GM23338 (cell line): ENCODE measurements around the gene OR6J1. TPM values are rescaled to one million over a fixed set of nuclear protein-coding genes. Genes with fewer than 3 reads are reported as not detected.

Source experiments
- ATAC-seq: fragments of 200-7000 bp; cut with Tn5 transposase; 3 replicates; pipeline ENCODE4 v1.9.1; 2020
- DNase-seq: peaks from one replicate; pipeline ENCODE4 v3.0.0-alpha.2; 2015; ENCODE audit warnings: low spot score
- H2AFZ ChIP-seq: fragments of 200-600 bp; sonication (generic); 2 replicates; pipeline ENCODE4 v1.8.0; 2016; ENCODE audit warnings: antibody characterized with exemption, mild to moderate bottlenecking, moderate library complexity
- H3F3A ChIP-seq: fragments of 200-600 bp; sonication (generic); replicated peaks from 2 replicates; pipeline ENCODE4 v1.8.0; 2017; ENCODE audit warnings: antibody characterized with exemption, mixed run types, low read depth
- H3K27ac ChIP-seq: fragments of 200-600 bp; sonication (generic); 2 replicates; pipeline ENCODE4 v1.6.1; 2016; ENCODE audit warnings: low read depth
- H3K27me3 ChIP-seq: fragments of 200-600 bp; sonication (generic); 2 replicates; pipeline ENCODE4 v1.8.0; 2016; ENCODE audit warnings: mild to moderate bottlenecking, mixed run types, moderate library complexity; ENCODE audit not compliant: insufficient read depth
- H3K36me3 ChIP-seq: fragments of 200-600 bp; sonication (generic); 2 replicates; pipeline ENCODE4 v1.8.0; 2016; ENCODE audit warnings: mild to moderate bottlenecking; ENCODE audit not compliant: insufficient read depth
- H3K4me1 ChIP-seq: fragments of 200-600 bp; sonication (generic); 2 replicates; pipeline ENCODE4 v1.8.0; 2016; ENCODE audit warnings: mild to moderate bottlenecking, moderate library complexity; ENCODE audit not compliant: insufficient read depth
- H3K4me2 ChIP-seq: fragments of 200-600 bp; sonication (generic); 2 replicates; pipeline ENCODE4 v1.7.1; 2017; ENCODE audit warnings: mixed run types
- H3K4me3 ChIP-seq: fragments of 200-600 bp; sonication (generic); 2 replicates; pipeline ENCODE4 v1.6.1; 2016; ENCODE audit warnings: mixed run types
- H3K79me2 ChIP-seq: fragments of 200-600 bp; sonication (generic); replicated peaks from 2 replicates; pipeline ENCODE4 v1.8.0; 2017; ENCODE audit warnings: mild to moderate bottlenecking; ENCODE audit not compliant: insufficient read depth
- H3K9me2 ChIP-seq: fragments of 200-600 bp; sonication (generic); 2 replicates; pipeline ENCODE4 v1.8.0; 2017; ENCODE audit not compliant: insufficient read depth
- H4K20me1 ChIP-seq: fragments of 200-600 bp; sonication (generic); replicated peaks from 2 replicates; pipeline ENCODE4 v1.8.0; 2017; ENCODE audit warnings: mild to moderate bottlenecking; ENCODE audit not compliant: insufficient read depth
- H3K27ac Mint-ChIP-seq: 2 replicates; pipeline ENCODE4 v1.8.0; 2020; ENCODE audit warnings: inconsistent platforms, mild to moderate bottlenecking, moderate library complexity, mixed read lengths
- H3K27me3 Mint-ChIP-seq: 3 replicates; pipeline ENCODE4 v1.8.0; 2022; ENCODE audit warnings: low read depth, mild to moderate bottlenecking, moderate library complexity, mixed read lengths, inconsistent platforms; ENCODE audit not compliant: insufficient read depth, poor library complexity
- H3K36me3 Mint-ChIP-seq: 3 replicates; pipeline ENCODE4 v1.8.0; 2021; ENCODE audit warnings: low read depth, mild to moderate bottlenecking, inconsistent platforms, moderate library complexity, mixed read lengths
- H3K4me1 Mint-ChIP-seq: 3 replicates; pipeline ENCODE4 v1.8.0; 2020; ENCODE audit warnings: mild to moderate bottlenecking, inconsistent platforms, mixed read lengths
- H3K4me3 Mint-ChIP-seq: 3 replicates; pipeline ENCODE4 v1.8.0; 2021; ENCODE audit warnings: moderate library complexity, mild to moderate bottlenecking, inconsistent platforms, mixed read lengths
- H3K9me3 Mint-ChIP-seq: 3 replicates; pipeline ENCODE4 v1.8.0; 2020; ENCODE audit warnings: moderate library complexity, mild to moderate bottlenecking, inconsistent platforms, mixed read lengths
- CREB1 ChIP-seq: fragments of 250-450 bp; sonication (Bioruptor Pico); IDR thresholded peaks from 2 replicates; pipeline ENCODE4 v1.5.0; 2020; ENCODE audit warnings: low read depth, mild to moderate bottlenecking, moderate library complexity
- EZH2 ChIP-seq: fragments of 200-600 bp; sonication (generic); IDR thresholded peaks from one replicate; pipeline ENCODE4 v1.8.0; 2017; ENCODE audit warnings: antibody characterized with exemption, mild to moderate bottlenecking, low read depth; ENCODE audit not compliant: unreplicated experiment
- EZH2phosphoT487 ChIP-seq: fragments of 200-600 bp; sonication (generic); IDR thresholded peaks from one replicate; pipeline ENCODE4 v1.8.1; 2018; ENCODE audit warnings: antibody characterized with exemption; ENCODE audit not compliant: unreplicated experiment
- JUNB ChIP-seq: IDR thresholded peaks from one replicate; pipeline ENCODE4 v1.6.1; 2016; ENCODE audit warnings: antibody characterized with exemption; ENCODE audit not compliant: unreplicated experiment
- NANOG ChIP-seq: IDR thresholded peaks from 2 replicates; pipeline ENCODE4 v1.6.1; 2016; ENCODE audit warnings: antibody characterized with exemption, borderline replicate concordance
- POLR2AphosphoS5 ChIP-seq: IDR thresholded peaks from 2 replicates; pipeline ENCODE4 v1.6.1; 2016; ENCODE audit warnings: antibody characterized with exemption, low read depth
- STAT1 ChIP-seq: IDR thresholded peaks from one replicate; pipeline ENCODE4 v1.6.1; 2016; ENCODE audit warnings: antibody characterized with exemption; ENCODE audit not compliant: unreplicated experiment
- ZNF114 ChIP-seq: fragments of 250-450 bp; sonication (Bioruptor Pico); IDR thresholded peaks from 2 replicates; pipeline ENCODE4 v1.5.0; 2020; ENCODE audit warnings: mild to moderate bottlenecking, moderate library complexity
- ZNF331 ChIP-seq: fragments of 250-450 bp; sonication (Bioruptor Pico); IDR thresholded peaks from 2 replicates; pipeline ENCODE4 v1.5.0; 2020; ENCODE audit warnings: low read depth, mild to moderate bottlenecking, moderate library complexity
- polyA plus RNA-seq: library from polyadenylated mRNA; unstranded; fragments of >200 nt; fragmentation: Nextera tagmentation; extraction: Ambion mirVana; gene quantifications from 2 replicates; pipeline ENCODE4 v1.2.1, GENCODE V29; 2016
- total RNA-seq: library from RNA; depleted of rRNA; stranded (reverse); fragments of >200 nt; shearing (Covaris generic); gene quantifications from 2 replicates; pipeline ENCODE4 v1.2.3, GENCODE V29; 2014
- TF ChIP-seq, protein P1 (sequence below): IDR thresholded peaks from 2 replicates; pipeline ENCODE4 v1.6.1; 2016; ENCODE audit warnings: antibody characterized with exemption
- TF ChIP-seq, protein P2 (sequence below): fragments of 250-450 bp; sonication (Bioruptor Pico); IDR thresholded peaks from 2 replicates; pipeline ENCODE4 v1.5.0; 2020; ENCODE audit warnings: mild to moderate bottlenecking, moderate library complexity
- TF ChIP-seq, protein P3 (sequence below): IDR thresholded peaks from one replicate; pipeline ENCODE4 v1.6.1; 2018; ENCODE audit warnings: antibody characterized with exemption; ENCODE audit not compliant: unreplicated experiment
- TF ChIP-seq, protein P4 (sequence below), 2 experiments: fragments of 200-600 bp in 1 of 2; sonication (generic) in 1 of 2; conservative IDR thresholded peaks; 2 replicates each; pipeline versions ENCODE4 v1.5.1 to v1.6.1; 2016 to 2017; ENCODE audit warnings: antibody characterized with exemption in 2 of 2, low read depth in 2 of 2, mild to moderate bottlenecking in 2 of 2, moderate library complexity in 1 of 2

OR6J1 gene
- total and polyA plus RNA-seq, 2 experiments from 2014 or later = not detected

- H3K4me1 Mint-ChIP-seq = peaks cover 33% of the 10 kb centered on the region
- peaks cover 3% of the 10 kb centered on the region for H3K27me3 Mint-ChIP-seq
- H3K27ac Mint-ChIP-seq = no peak overlapping the region
- peaks cover 20% of the 10 kb centered on the region for H3K36me3 Mint-ChIP-seq
- H3K27ac ChIP-seq = no peak overlapping the region
- H3F3A ChIP-seq = no peaks in the 10 kb centered on the region
- TF ChIP-seq ZNF331 (CRISPR knock-in tag) (no peak), ZNF114 (CRISPR knock-in tag) (no peak), JUNB (no peak), STAT1 (no peak), CREB1 (no peak), EZH2phosphoT487 (no peak), POLR2AphosphoS5 (no peak), NANOG (no peak), EZH2 (no peak)
- TF ChIP-seq, protein P1, sequence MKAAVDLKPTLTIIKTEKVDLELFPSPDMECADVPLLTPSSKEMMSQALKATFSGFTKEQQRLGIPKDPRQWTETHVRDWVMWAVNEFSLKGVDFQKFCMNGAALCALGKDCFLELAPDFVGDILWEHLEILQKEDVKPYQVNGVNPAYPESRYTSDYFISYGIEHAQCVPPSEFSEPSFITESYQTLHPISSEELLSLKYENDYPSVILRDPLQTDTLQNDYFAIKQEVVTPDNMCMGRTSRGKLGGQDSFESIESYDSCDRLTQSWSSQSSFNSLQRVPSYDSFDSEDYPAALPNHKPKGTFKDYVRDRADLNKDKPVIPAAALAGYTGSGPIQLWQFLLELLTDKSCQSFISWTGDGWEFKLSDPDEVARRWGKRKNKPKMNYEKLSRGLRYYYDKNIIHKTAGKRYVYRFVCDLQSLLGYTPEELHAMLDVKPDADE = no peak
- TF ChIP-seq, protein P2, sequence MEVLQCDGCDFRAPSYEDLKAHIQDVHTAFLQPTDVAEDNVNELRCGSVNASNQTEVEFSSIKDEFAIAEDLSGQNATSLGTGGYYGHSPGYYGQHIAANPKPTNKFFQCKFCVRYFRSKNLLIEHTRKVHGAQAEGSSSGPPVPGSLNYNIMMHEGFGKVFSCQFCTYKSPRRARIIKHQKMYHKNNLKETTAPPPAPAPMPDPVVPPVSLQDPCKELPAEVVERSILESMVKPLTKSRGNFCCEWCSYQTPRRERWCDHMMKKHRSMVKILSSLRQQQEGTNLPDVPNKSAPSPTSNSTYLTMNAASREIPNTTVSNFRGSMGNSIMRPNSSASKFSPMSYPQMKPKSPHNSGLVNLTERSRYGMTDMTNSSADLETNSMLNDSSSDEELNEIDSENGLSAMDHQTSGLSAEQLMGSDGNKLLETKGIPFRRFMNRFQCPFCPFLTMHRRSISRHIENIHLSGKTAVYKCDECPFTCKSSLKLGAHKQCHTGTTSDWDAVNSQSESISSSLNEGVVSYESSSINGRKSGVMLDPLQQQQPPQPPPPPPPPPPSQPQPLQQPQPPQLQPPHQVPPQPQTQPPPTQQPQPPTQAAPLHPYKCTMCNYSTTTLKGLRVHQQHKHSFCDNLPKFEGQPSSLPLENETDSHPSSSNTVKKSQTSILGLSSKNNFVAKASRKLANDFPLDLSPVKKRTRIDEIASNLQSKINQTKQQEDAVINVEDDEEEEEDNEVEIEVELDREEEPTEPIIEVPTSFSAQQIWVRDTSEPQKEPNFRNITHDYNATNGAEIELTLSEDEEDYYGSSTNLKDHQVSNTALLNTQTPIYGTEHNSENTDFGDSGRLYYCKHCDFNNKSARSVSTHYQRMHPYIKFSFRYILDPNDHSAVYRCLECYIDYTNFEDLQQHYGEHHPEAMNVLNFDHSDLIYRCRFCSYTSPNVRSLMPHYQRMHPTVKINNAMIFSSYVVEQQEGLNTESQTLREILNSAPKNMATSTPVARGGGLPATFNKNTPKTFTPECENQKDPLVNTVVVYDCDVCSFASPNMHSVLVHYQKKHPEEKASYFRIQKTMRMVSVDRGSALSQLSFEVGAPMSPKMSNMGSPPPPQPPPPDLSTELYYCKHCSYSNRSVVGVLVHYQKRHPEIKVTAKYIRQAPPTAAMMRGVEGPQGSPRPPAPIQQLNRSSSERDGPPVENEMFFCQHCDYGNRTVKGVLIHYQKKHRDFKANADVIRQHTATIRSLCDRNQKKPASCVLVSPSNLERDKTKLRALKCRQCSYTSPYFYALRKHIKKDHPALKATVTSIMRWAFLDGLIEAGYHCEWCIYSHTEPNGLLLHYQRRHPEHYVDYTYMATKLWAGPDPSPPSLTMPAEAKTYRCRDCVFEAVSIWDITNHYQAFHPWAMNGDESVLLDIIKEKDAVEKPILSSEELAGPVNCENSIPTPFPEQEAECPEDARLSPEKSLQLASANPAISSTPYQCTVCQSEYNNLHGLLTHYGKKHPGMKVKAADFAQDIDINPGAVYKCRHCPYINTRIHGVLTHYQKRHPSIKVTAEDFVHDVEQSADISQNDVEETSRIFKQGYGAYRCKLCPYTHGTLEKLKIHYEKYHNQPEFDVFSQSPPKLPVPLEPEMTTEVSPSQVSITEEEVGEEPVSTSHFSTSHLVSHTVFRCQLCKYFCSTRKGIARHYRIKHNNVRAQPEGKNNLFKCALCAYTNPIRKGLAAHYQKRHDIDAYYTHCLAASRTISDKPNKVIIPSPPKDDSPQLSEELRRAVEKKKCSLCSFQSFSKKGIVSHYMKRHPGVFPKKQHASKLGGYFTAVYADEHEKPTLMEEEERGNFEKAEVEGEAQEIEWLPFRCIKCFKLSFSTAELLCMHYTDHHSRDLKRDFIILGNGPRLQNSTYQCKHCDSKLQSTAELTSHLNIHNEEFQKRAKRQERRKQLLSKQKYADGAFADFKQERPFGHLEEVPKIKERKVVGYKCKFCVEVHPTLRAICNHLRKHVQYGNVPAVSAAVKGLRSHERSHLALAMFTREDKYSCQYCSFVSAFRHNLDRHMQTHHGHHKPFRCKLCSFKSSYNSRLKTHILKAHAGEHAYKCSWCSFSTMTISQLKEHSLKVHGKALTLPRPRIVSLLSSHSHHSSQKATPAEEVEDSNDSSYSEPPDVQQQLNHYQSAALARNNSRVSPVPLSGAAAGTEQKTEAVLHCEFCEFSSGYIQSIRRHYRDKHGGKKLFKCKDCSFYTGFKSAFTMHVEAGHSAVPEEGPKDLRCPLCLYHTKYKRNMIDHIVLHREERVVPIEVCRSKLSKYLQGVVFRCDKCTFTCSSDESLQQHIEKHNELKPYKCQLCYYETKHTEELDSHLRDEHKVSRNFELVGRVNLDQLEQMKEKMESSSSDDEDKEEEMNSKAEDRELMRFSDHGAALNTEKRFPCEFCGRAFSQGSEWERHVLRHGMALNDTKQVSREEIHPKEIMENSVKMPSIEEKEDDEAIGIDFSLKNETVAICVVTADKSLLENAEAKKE (CRISPR knock-in tag) = no peak
- TF ChIP-seq, protein P3, sequence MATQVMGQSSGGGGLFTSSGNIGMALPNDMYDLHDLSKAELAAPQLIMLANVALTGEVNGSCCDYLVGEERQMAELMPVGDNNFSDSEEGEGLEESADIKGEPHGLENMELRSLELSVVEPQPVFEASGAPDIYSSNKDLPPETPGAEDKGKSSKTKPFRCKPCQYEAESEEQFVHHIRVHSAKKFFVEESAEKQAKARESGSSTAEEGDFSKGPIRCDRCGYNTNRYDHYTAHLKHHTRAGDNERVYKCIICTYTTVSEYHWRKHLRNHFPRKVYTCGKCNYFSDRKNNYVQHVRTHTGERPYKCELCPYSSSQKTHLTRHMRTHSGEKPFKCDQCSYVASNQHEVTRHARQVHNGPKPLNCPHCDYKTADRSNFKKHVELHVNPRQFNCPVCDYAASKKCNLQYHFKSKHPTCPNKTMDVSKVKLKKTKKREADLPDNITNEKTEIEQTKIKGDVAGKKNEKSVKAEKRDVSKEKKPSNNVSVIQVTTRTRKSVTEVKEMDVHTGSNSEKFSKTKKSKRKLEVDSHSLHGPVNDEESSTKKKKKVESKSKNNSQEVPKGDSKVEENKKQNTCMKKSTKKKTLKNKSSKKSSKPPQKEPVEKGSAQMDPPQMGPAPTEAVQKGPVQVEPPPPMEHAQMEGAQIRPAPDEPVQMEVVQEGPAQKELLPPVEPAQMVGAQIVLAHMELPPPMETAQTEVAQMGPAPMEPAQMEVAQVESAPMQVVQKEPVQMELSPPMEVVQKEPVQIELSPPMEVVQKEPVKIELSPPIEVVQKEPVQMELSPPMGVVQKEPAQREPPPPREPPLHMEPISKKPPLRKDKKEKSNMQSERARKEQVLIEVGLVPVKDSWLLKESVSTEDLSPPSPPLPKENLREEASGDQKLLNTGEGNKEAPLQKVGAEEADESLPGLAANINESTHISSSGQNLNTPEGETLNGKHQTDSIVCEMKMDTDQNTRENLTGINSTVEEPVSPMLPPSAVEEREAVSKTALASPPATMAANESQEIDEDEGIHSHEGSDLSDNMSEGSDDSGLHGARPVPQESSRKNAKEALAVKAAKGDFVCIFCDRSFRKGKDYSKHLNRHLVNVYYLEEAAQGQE = no peak
- TF ChIP-seq, protein P4, sequence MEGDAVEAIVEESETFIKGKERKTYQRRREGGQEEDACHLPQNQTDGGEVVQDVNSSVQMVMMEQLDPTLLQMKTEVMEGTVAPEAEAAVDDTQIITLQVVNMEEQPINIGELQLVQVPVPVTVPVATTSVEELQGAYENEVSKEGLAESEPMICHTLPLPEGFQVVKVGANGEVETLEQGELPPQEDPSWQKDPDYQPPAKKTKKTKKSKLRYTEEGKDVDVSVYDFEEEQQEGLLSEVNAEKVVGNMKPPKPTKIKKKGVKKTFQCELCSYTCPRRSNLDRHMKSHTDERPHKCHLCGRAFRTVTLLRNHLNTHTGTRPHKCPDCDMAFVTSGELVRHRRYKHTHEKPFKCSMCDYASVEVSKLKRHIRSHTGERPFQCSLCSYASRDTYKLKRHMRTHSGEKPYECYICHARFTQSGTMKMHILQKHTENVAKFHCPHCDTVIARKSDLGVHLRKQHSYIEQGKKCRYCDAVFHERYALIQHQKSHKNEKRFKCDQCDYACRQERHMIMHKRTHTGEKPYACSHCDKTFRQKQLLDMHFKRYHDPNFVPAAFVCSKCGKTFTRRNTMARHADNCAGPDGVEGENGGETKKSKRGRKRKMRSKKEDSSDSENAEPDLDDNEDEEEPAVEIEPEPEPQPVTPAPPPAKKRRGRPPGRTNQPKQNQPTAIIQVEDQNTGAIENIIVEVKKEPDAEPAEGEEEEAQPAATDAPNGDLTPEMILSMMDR (conservative IDR thresholded peaks at IDR 0.05; ENCODE audit: low read depth in 2 of 2) = no peak
- peaks cover 16% of the 10 kb centered on the region for H3K4me1 ChIP-seq
- H3K27me3 ChIP-seq = no peaks in the 10 kb centered on the region
- H3K4me2 ChIP-seq = peak overlapping the region; percentile 16
- H3K79me2 ChIP-seq = no peaks in the 10 kb centered on the region
- H4K20me1 ChIP-seq = no peaks in the 10 kb centered on the region
- H3K4me3 ChIP-seq = no peak overlapping the region
- no peaks in the 10 kb centered on the region; the same call in 1 of the 2 replicates for H3K36me3 ChIP-seq
- DNase-seq = peak; percentile 8
- H3K9me2 ChIP-seq = no peaks in the 10 kb centered on the region
- no peak; the same call in 2 of the 3 replicates for ATAC-seq
- H3K9me3 Mint-ChIP-seq = peaks cover 27% of the 10 kb centered on the region
- peak overlapping the region; percentile 23; the same call in 1 of the 2 replicates for H2AFZ ChIP-seq
- H3K4me3 Mint-ChIP-seq = no peak overlapping the region
These were observed 17.6 kb downstream of the OR6J1 start for GRCh38 chr14:22626590-22626989.
